ENCODE measurements around the gene PRDM9. TPM values are rescaled to one million over a fixed set of nuclear protein-coding genes. Genes with fewer than 3 reads are reported as not detected.

PRDM9 gene
- total and polyA plus RNA-seq, 2 of the 8 experiments (the other 6 are each of a cell fraction or from before 2014, with no cell fraction given), result not detected

GRCh38 chr5:23482642-23483041, 24.8 kb upstream of the PRDM9 start:
- no peak for TF ChIP-seq CREB1 (IDR thresholded peaks at IDR 0.05)
- no peak for TF ChIP-seq TBP (IDR thresholded peaks at IDR 0.05; ENCODE audit: low read depth, low read length)
- TF ChIP-seq TAF7 (optimal IDR thresholded peaks at IDR 0.05; ENCODE audit: borderline replicate concordance, low read depth, low read length), result no peak
- TF ChIP-seq EGR1 (IDR thresholded peaks at IDR 0.05; ENCODE audit: borderline replicate concordance, low read depth, low read length), result no peak
- no peak for TF ChIP-seq POLR2A (IDR thresholded peaks at IDR 0.05; ENCODE audit: control extremely low read depth in 1 of 2, low read depth in 2 of 2, low read length in 2 of 2)
- TF ChIP-seq MAX (IDR thresholded peaks at IDR 0.05), result no peak
- no peak for TF ChIP-seq YY1 (IDR thresholded peaks at IDR 0.05; ENCODE audit: low read depth, low read length)
- TF ChIP-seq SAP30 (IDR thresholded peaks at IDR 0.05; ENCODE audit: insufficient read depth, insufficient replicate concordance, low read length), result no peak
- TF ChIP-seq ATF3 (IDR thresholded peaks at IDR 0.05; ENCODE audit: insufficient read depth, low read depth, low read length), result no peak
- TF ChIP-seq ASH2L (IDR thresholded peaks at IDR 0.05; ENCODE audit: low read length), result no peak
- 89% methylated on average over 2 of the region's 2 CpGs; no CpG with 5 or more reads in 1 of the 2 experiments for WGBS, 2 experiments (ENCODE audit: extremely low coverage in 1 of 2, insufficient coverage in 1 of 2, insufficient read length in 1 of 2, insufficient replicate concordance in 2 of 2, low coverage in 1 of 2, low lambda C conversion rate in 2 of 2, missing lambda C conversion rate in 1 of 2)
- H3K4me3 ChIP-seq (ENCODE audit: extremely low read depth in 1 of 4, insufficient read depth in 2 of 4, low read depth in 3 of 4, low read length in 4 of 4), result no peak overlapping the region
- no peaks in the 10 kb centered on the region for H3K36me3 ChIP-seq (ENCODE audit: control insufficient read depth in 2 of 4, insufficient read depth in 4 of 4, low read length in 3 of 4)
- FAIRE-seq (no peak), DNase-seq (ENCODE audit: low read depth in 1 of 2, low spot score in 2 of 2) (no peak)
- H2AFZ ChIP-seq (ENCODE audit: low read length), result no peak overlapping the region
- H3K14ac ChIP-seq (ENCODE audit: insufficient read length), result no peak overlapping the region
- H2BK15ac ChIP-seq (ENCODE audit: low read length), result no peak overlapping the region
- no peak overlapping the region for H2BK120ac ChIP-seq (replicated peaks; ENCODE audit: low read depth, low read length)
- POLR2A ChIA-PET (ENCODE audit: partially characterized antibody), result no interaction called here
- 0 out of 4 replicates have a peak, but pooled peaks cover 0 to 4% of the 10 kb centered on the region in 2 experiments for H3K9me3 ChIP-seq (ENCODE audit: insufficient read depth in 2 of 2, low read depth in 1 of 2, low read length in 1 of 2)
- H4K5ac ChIP-seq (ENCODE audit: insufficient read length, low read depth, low read length), result no peak overlapping the region
- no peak overlapping the region for H3K4ac ChIP-seq (replicated peaks; ENCODE audit: insufficient read length, low read depth, low read length)
- H2BK20ac ChIP-seq (ENCODE audit: low read length), result no peak overlapping the region
- no peak overlapping the region for H3K9ac ChIP-seq (replicated peaks in 1 of 4; ENCODE audit: extremely low read depth in 1 of 4, low read depth in 3 of 4, low read length in 3 of 4)
- no peak overlapping the region for H3K4me2 ChIP-seq (ENCODE audit: insufficient read depth in 1 of 2, low read depth in 2 of 2, low read length in 2 of 2)
- no peak overlapping the region for H2BK12ac ChIP-seq (ENCODE audit: low read depth, low read length)
- H3K79me2 ChIP-seq (ENCODE audit: control insufficient read depth in 1 of 2, insufficient read depth in 2 of 2, low read length in 2 of 2), result no peaks in the 10 kb centered on the region
- H2BK5ac ChIP-seq (ENCODE audit: low read depth, low read length), result no peak overlapping the region
- no peak overlapping the region for H2AK5ac ChIP-seq (ENCODE audit: low read depth, low read length)
- no peaks in the 10 kb centered on the region for H3K27me3 ChIP-seq (replicated peaks in 1 of 4; ENCODE audit: control insufficient read depth in 3 of 4, extremely low read depth in 1 of 4, insufficient read depth in 3 of 4, low read length in 3 of 4)
- H3K23ac ChIP-seq (ENCODE audit: insufficient read length), result no peak overlapping the region
- no peaks in the 10 kb centered on the region for H4K20me1 ChIP-seq (replicated peaks in 1 of 2; ENCODE audit: control insufficient read depth in 1 of 2, insufficient read depth in 2 of 2, low read length in 2 of 2)
- H3K79me1 ChIP-seq (ENCODE audit: low read depth, low read length), result no peaks in the 10 kb centered on the region
- CTCF ChIA-PET (ENCODE audit: partially characterized antibody), result no interaction called here
- no peaks in the 10 kb centered on the region for H3K4me1 ChIP-seq (replicated peaks in 1 of 4; ENCODE audit: control insufficient read depth in 3 of 4, insufficient read depth in 4 of 4, low read length in 3 of 4)
- H4K91ac ChIP-seq (replicated peaks; ENCODE audit: insufficient read length, low read length), result no peak overlapping the region
- H3K18ac ChIP-seq (ENCODE audit: extremely low read depth, low read length), result no peak overlapping the region
- H4K8ac ChIP-seq (ENCODE audit: extremely low read depth, insufficient read depth, low read length), result no peak overlapping the region
- H3K27ac ChIP-seq (ENCODE audit: low read depth, low read length), result no peak overlapping the region
- no peak overlapping the region for H3K56ac ChIP-seq (replicated peaks; ENCODE audit: insufficient read length, low read depth, low read length)
- no peaks in the 10 kb centered on the region for H3K23me2 ChIP-seq (ENCODE audit: low read depth, low read length)

All from H1 (cell line).